ENCODE results near the gene FXYD1.

The FXYD1 gene

GRCh38 chr19:35119578-35120155 lies 19.0 kb upstream of the FXYD1 start:
- Mint-ChIP-seq H3K36me3 (ENCODE audit: low read depth) (no peaks in the 10 kb centered on the region), H3K4me3 (no peak overlapping the region), H3K27me3 (ENCODE audit: low read depth) (peaks cover 12% of the 10 kb centered on the region), H3K9me3 (no peaks in the 10 kb centered on the region), H3K27ac (peak overlapping the region in 1 of 3 experiments; percentile 53), H3K4me1 (peaks cover 26% of the 10 kb centered on the region)
- TF ChIP-seq, protein P1, sequence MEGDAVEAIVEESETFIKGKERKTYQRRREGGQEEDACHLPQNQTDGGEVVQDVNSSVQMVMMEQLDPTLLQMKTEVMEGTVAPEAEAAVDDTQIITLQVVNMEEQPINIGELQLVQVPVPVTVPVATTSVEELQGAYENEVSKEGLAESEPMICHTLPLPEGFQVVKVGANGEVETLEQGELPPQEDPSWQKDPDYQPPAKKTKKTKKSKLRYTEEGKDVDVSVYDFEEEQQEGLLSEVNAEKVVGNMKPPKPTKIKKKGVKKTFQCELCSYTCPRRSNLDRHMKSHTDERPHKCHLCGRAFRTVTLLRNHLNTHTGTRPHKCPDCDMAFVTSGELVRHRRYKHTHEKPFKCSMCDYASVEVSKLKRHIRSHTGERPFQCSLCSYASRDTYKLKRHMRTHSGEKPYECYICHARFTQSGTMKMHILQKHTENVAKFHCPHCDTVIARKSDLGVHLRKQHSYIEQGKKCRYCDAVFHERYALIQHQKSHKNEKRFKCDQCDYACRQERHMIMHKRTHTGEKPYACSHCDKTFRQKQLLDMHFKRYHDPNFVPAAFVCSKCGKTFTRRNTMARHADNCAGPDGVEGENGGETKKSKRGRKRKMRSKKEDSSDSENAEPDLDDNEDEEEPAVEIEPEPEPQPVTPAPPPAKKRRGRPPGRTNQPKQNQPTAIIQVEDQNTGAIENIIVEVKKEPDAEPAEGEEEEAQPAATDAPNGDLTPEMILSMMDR (IDR thresholded peaks at IDR 0.05; ENCODE audit: unreplicated experiment in 3 of 3): no peak

DNA sequence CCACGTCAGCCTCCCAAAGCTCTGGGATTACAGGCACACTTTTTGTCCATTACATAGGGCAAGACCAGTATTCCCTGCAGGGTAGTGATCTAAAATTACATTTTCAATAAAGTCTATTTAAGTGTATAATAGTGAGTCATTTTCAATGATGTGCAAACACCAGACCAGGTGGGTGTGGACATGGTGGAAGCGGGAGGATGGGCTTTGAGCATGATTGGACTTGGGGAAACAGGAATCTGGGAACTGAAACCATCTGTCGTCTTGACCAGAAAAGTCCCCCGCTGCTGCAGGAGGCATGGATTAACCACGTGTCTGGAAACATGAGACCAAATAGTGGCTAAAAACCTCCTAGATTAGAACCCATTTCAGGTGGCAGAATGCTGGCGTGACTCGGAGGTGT lies 18.1 kb upstream of the FXYD1 start:
- Mint-ChIP-seq H3K27ac (peak overlapping the region in 1 of 3 experiments; percentile 46), H3K4me1 (peaks cover 23% of the 10 kb centered on the region), H3K27me3 (ENCODE audit: low read depth) (peaks cover 9% of the 10 kb centered on the region), H3K36me3 (ENCODE audit: low read depth) (no peaks in the 10 kb centered on the region), H3K9me3 (no peaks in the 10 kb centered on the region), H3K4me3 (no peak overlapping the region)
- TF ChIP-seq, protein P1 (IDR thresholded peaks at IDR 0.05; ENCODE audit: unreplicated experiment in 3 of 3): no peak

DNA sequence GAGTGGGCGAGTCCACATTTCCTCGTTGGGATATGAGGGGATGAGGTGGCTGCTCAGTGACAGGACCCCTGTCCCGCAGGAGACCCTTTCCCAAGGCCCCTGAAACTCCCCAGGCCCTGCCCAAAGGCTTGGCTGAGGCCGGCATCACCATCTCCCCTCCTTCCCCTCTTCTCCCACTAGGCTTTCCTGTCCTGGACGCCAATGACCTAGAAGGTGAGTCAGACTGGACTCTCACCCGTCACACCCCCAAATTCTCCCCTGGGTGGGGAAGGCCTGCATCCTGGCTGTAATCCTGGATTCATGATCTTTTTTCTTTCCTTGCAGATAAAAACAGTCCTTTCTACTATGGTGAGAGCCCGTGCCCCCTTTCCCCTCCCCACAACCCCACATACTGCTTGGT lies 17.7 kb upstream of the FXYD1 start:
- no peaks in the 10 kb centered on the region for H3K36me3 Mint-ChIP-seq (ENCODE audit: low read depth)

DNA sequence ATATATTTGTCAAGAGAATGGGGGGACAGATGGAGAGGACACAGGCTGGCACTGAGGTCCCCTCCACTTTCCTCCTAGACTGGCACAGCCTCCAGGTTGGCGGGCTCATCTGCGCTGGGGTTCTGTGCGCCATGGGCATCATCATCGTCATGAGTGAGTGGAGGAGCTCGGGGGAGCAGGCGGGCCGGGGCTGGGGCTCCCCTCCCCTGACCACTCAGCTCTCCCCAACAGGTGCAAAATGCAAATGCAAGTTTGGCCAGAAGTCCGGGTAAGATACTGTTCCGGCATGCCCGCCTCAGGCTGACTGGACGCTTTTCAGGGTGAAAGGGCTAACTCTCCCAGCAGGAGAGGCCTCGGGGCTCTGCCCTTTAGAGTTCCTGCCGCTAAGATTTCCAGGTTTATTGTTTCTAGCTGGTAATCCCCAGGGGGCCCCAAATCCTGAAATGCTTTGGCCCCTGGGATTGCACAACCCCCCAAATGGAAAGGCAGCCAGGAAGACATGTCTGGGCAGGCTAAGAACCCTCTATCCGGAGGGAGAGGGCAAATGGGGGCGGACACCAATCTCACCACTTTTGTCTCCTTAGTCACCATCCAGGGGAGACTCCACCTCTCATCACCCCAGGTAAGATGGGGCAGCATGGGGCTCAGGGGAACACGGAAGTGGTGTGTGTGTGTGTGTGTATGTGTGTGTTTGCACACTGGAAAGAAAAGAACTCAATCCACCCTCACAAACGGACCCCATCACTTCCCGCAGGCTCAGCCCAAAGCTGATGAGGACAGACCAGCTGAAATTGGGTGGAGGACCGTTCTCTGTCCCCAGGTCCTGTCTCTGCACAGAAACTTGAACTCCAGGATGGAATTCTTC lies 15.7 kb upstream of the FXYD1 start:
- no peaks in the 10 kb centered on the region for H3K36me3 Mint-ChIP-seq (ENCODE audit: low read depth)
- no peak overlapping the region for H3K4me3 Mint-ChIP-seq
- no peaks in the 10 kb centered on the region for H3K9me3 Mint-ChIP-seq
- no peak overlapping the region for H3K27ac Mint-ChIP-seq
- peaks cover 4% of the 10 kb centered on the region for H3K27me3 Mint-ChIP-seq (ENCODE audit: low read depth)
- H3K4me1 Mint-ChIP-seq: peaks cover 18% of the 10 kb centered on the region
- TF ChIP-seq, protein P1 (IDR thresholded peaks at IDR 0.05; ENCODE audit: unreplicated experiment in 3 of 3): no peak

More for the DNA sequence above, 17.7 kb upstream of the FXYD1 start:
- H3K4me1 Mint-ChIP-seq: peaks cover 19% of the 10 kb centered on the region
- H3K4me3 Mint-ChIP-seq: no peak overlapping the region
- H3K27me3 Mint-ChIP-seq (ENCODE audit: low read depth): peaks cover 5% of the 10 kb centered on the region
- TF ChIP-seq, protein P1 (IDR thresholded peaks at IDR 0.05; ENCODE audit: unreplicated experiment in 3 of 3): no peak
- H3K27ac Mint-ChIP-seq: no peak overlapping the region
- no peaks in the 10 kb centered on the region for H3K9me3 Mint-ChIP-seq

DNA sequence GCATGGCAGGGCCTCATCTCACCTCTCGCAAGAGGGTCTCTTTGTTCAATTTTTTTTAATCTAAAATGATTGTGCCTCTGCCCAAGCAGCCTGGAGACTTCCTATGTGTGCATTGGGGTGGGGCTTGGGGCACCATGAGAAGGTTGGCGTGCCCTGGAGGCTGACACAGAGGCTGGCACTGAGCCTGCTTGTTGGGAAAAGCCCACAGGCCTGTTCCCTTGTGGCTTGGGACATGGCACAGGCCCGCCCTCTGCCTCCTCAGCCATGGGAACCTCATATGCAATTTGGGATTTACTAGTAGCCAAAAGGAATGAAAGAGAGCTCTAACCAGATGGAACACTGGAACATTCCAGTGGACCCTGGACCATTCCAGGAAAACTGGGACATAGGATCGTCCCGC lies 15.1 kb upstream of the FXYD1 start:
- no peaks in the 10 kb centered on the region for H3K9me3 Mint-ChIP-seq
- TF ChIP-seq, protein P1 (IDR thresholded peaks at IDR 0.05; ENCODE audit: unreplicated experiment in 3 of 3): no peak
- no peaks in the 10 kb centered on the region for H3K36me3 Mint-ChIP-seq (ENCODE audit: low read depth)
- peak overlapping the region in 1 of 3 experiments; percentile 12 for H3K27ac Mint-ChIP-seq
- peak overlapping the region in 2 of 3 experiments; percentile 53 to 61 for H3K4me3 Mint-ChIP-seq
- H3K4me1 Mint-ChIP-seq: peaks cover 18% of the 10 kb centered on the region
- peaks cover 4% of the 10 kb centered on the region for H3K27me3 Mint-ChIP-seq (ENCODE audit: low read depth)

Measured in nephron (organoid).